HG02610 (cell line): ENCODE results near the gene TMEM121.

Experiments
- ATAC-seq: cut with Tn5 transposase; IDR thresholded peaks from one replicate; pipeline ENCODE4 v1.9.1; 2021; ENCODE audit warnings: mild to moderate bottlenecking, moderate library complexity; ENCODE audit not compliant: unreplicated experiment

Gene TMEM121

DNA sequence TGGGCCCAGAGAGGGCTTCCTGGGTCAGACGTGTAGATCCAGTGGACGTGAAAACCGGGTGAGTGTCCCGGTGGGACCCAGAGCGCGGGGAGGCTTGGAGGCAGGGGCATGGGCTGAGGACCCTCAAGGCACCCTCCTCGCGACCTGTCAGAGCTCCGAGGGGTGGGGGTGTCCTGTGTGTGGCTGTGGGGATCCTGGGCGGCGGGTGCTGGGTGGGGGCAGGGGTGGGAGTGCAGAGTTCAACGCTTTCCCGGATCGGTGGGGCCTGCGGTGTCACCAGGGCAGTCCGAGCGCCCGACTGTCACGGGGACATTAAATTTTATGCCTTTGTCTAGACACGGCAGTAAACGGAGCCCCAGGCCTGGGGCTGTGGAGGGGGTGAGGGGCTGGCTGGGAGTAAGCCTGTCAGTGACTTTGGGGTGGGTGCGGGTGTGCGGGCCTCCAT is 1.0 kb downstream of the TMEM121 start:
- ATAC-seq = no peak

DNA sequence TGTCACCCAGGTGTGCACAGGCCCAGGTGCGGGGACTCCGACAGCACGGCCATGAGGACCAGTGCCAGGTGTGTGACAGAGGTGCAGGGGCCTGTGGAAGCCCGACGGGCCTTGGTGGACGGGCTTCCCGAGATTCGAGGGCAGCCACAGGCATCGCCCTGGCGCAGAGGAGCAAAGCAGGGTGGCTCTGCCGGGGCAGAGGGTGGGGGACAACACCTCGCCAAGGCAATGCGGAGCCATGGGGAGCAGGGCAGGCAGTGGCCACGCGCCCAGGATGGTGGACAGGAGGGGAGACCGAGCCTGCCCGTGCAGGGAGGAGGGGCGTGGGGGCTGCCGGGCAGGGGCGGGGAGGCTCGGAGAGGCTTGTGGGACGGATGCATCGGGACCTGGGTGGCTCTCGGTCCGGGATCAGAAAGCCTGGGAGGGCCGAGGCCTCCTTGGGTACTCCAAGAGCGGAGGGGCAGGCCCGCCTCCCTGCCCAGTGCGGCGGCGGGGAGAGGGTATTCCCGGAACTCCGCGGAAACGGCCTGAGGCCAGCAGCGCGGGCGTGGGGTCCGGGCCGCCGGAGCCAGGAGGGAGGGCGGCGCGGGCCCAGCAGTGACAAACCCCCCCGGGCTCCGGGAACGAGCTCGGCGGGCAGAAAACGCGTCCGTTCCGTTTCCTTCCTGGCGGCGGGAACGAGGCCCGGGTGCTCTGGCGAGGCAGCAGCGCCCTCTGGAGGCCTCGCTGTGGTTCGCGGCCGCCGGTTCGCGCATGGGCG is 1.6 kb downstream of the TMEM121 start:
- no peak for ATAC-seq

DNA sequence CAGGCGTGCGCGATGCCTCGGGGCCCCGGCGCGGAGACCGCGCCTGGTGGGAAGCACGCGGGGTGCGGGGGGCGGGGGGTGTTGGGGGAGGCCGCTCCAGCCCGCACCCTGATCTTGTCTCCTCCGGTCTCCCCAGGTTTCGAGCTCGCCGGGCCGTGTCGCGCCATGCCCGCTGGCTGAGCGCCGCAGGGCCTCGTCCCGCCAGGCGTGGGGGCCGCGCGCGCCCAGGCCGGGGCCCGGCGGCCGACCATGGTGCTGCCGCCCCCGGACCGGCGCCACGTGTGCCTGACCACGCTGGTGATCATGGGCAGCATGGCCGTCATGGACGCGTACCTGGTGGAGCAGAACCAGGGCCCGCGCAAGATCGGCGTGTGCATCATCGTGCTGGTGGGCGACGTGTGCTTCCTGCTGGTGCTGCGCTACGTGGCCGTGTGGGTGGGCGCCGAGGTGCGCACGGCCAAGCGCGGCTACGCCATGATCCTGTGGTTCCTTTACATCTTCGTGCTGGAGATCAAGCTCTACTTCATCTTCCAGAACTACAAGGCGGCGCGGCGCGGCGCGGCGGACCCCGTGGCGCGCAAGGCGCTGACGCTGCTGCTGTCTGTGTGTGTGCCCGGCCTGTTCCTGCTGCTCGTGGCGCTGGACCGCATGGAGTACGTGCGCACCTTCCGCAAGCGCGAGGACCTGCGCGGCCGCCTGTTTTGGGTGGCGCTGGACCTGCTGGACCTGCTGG is 2.4 kb downstream of the TMEM121 start:
- no peak for ATAC-seq

DNA sequence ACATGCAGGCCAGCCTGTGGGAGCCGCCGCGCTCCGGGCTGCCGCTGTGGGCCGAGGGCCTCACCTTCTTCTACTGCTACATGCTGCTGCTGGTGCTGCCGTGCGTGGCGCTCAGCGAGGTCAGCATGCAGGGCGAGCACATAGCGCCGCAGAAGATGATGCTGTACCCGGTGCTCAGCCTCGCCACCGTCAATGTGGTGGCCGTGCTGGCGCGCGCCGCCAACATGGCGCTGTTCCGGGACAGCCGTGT is 2.9 kb downstream of the TMEM121 start:
- ATAC-seq = no peak

DNA sequence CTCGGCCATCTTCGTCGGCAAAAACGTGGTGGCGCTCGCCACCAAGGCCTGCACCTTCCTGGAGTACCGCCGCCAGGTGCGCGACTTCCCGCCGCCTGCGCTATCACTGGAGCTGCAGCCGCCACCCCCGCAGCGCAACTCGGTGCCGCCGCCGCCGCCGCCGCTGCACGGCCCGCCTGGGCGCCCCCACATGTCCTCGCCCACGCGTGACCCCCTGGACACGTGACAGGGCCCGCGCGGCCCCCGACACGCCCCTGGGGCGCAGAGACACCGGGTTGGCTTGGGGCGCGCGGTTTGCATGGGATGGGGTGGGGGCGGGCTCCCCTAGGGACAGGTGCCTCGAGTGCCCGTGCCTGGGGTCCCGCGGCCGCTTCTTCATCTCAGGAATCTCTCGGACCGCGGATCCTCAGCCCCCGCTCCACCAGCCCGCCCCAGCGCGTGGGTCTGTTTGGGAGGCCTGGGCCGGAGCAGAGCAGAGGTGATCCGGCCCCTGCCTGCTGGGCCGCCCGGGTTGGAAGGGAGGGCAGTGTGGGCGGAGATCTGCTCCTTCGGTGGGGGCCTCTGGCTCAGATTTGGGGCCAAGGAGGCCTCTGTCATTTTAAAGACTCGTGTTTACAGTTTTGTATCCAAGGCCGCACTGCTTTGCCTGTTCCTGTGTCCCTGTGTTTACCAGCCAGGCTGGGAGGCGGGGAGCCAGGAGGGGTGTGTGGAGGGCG is 3.3 kb downstream of the TMEM121 start:
- no peak for ATAC-seq

DNA sequence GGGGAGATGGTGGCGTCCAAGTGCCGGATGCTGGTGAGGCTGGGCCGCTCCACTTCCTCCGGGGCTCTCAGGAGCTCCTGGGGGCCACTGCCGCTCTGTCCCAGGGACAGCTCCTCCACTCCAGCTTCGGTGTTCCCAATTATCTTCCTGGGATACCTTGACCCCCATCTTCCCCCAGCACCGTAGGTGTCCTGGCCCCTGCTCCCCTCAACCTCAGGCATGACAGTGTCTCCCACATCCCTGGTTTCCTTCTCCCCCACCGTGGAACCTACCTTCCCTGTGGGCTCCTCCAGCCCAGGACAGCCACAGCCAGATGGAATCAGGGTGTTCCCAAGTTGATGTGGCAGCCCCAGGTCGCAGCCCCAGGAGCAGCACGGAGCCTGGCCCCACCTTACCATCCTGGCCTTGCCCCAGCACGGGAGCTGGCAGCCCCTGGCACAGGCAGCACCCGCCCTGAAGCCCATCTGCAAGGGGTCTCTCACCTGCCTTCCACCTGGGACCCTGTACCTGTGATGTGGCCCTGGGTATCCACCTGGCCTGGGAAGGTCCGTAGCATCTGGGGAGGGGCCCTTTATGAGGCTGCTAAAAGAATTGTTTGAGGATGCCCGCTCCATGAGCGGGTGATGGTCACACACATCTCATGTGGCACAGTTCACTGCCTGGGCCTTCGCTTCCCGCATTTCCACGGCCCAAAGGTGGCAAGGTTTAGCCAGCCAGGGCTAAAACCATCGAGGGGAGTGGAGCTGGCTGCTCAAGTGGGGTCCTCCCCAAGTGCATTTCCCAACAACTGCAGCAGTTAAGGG is 4.1 kb downstream of the TMEM121 start:
- ATAC-seq = no peak

DNA sequence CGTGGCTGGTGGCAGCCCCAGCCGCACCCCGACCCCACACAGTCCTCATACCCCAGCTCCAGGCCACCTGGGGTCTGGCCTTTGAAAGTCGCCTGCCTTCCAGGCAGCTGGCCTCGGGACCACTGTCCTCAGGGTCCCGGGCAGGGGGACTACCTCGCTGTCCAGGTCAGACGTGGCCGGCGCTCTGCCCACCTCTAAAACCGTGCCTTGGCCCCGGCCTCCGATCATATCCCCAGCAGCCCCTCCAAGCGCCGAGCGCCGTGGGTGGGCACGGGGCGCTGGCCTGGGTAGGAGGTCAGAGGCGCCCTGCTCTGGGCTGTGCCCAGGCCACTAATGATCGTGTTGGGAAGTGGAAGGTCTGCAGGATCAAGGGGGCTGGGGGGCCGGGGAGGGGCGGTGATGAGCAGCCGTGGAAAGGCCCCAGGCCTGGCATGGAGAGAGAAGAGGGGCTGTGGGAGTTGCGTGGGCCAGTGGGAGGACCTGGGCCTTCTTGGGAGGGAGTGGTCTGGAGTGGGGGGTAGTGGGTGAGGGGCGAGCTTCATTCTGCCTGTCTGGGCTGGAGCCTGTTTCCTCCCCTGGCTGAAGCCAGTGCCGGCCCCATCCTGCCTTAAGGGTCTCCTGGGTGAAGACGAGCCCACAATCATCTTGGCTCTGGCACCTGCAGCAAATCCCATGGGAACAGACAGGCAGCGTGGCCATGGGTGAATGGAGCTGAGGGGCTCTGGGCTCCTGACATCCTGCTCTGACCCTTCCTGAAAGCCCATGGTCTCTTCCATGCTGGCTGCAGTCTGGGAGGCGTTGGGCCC is 4.9 kb downstream of the TMEM121 start:
- ATAC-seq = no peak

DNA sequence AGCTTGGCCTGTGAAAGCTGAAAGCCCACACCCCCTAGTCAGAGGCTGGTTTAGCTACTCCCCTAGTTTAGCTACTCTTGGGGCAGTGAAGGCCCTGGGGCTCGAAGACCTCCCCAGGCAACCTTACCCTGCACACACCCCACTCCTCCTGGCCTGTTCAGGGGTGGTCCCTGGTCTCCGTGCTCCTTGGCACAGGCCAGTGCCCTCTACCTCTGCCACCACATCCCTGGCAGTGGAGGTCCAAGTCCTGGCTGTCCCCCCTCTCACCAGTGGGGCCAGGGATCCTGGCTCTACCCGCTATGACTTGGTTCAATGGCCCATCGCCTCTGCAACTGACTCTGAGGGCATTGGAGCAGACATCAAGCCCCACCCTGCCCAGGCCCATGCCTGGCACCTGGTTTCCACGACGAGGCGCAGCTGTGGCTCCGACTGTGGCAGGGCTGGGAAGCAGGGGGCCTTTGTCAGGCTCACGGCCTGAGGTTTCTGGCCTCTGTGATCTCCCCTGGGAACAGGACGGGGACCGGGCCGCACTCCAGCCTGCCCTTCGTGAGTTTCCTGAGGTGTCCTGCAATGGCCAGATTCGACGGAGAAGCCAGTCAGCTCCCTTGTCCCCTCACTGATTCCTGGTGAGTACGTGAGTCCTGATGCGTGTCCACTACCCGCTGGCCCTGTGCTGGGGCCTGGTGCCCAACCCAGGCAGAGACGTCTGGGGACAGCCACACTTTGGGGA is 5.7 kb downstream of the TMEM121 start:
- ATAC-seq = no peak

DNA sequence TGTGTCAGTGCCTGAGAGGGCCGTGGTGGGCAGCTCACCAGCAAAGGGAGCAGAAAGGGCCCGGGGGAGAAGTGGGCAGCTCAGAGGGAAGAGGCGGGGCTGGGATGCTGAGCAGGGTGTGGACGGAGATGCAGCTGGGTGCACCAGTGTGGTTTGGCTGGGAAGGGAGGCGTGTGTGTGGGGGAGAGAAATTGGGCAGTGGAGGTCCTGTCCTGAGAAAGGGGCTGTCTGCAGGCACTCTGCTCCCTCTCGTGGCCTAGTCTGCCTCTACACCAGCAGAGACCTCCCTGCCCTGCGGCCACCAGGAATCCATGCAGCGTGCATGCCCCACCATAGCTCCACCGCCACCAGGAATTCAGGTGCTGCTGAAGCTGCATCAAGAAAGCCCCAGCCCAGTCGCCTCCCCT is 6.4 kb downstream of the TMEM121 start:
- no peak for ATAC-seq

DNA sequence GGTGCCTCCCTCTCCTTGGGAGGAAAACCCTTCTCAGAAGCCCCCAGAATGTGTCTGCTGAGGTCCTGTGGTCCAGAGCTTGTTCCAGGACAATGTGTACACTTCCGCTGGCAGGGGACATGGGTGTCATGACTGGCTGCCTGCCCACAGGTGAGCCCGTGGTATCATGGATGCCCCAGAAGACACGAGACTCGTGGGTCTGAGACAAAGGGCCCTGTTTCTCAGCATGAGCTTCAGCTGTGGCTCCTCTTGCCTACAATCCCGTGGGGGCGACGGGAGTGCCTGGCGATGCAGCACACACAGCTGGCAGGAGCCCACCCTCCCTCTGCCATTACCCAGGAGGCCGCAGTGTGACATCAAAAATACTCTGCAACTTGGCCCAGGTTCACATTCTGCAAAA is 7.0 kb downstream of the TMEM121 start:
- ATAC-seq = no peak

DNA sequence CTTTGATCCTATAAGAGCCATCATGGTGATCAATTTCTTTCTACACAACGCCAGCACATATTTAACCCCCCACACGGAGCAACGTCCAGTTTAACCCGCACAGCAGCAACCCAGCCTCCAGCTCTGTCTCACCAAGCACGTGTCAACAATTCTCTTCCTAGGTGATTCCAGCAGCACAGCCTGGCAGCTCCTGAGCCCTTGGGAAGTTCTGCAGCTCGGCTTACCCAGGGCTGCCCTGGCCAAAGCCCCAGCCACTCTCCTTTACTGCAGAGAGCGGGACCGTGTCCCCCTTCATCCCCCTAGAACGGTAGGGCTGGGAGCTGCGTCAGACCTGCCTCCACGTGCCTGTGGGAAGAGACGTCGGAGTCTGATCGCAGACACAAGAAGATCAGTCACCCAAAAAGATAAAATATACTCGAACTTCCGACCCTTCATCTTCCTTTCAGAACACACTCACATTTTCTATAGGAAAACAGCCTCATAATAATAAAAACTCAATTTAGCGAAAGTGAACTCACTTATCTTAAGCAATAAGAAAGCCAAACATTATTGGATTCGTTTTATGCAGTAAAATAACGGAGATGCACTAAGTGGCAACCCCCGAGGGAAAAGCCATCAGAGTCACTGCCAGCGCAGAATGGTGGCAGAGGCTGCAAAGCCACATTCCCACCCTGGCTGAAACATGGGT is 7.6 kb downstream of the TMEM121 start:
- ATAC-seq = no peak

DNA sequence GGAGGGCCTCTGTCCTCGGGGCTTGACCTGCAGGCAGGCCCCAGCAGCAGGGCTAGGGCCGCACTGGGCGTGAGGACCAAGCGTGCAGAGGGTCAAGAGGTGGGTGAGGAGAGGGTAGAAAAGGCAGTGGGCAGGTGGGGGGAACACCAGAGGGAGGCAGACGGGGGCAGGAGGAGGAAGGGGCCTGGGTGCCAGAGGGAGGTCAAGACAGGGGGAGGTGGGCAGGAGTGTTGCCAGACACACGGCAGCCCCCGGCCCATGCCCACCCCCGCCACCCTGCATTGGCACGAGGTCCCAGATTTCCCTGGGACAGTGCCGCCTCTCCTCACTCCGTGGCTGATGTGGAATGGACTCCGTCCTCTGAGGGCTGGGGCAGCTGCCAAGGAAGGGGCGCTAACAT is 8.2 kb downstream of the TMEM121 start:
- ATAC-seq = no peak

DNA sequence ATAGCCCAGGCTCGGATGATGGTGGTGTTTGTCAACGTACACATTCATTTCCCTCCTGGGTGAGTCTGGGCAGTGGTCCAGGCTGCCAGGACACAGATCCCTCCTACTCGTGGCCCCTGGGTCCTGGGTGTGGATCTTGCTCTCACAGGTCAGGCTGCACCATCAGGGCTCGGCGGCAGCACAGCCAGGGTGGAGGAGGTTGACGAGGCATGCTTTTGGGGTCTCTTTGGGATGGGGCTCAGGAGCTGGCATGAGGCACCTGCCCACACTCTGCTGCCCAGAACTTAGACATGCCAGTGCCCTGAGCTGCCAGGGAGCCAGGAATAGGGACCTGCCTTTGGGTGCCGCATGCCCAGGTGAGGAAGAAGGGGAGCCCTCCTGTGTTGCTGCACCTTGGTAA is 9.7 kb downstream of the TMEM121 start:
- no peak for ATAC-seq

DNA sequence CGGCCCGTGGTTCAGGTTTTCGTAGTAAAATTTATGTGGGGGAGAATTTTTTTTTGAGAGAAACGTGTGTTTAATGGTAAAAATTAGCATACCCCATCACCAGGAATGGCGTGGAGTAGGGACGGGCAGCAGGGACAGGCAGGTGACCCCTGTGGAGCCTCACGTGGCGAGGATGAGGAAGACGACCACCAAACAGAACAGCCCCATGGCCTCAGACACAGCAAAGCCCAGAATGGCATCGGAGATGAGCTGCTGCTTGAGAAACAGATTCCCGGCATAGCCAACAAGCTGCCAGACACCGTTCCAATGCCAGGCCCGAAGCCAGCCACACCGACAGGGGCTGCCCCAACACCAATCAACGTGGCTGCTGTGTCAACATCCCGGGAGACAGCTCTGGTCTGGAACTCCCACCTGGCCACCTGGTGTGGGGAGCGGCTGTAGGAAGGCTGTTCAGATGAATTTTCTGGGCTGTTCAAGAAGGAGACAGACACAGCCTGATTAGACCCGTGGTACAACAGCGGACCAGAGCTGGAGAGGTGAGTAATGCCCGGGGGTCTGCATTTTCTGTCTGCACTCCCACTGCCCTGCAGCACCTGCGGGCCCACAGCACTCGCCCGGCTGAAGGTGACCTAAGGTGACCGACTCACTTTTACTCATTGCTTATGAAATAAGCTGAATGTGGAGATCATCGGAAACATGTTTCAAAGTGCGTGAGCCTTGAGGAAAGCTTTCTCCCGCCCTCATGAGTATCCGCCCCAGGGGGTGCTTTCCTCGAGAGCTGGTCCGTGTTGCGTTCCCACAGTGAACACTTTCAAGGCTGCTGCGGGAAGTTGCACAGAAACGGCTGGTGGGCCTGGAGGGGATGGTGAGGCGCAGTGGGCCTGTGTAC is 10.6 kb downstream of the TMEM121 start:
- no peak for ATAC-seq

DNA sequence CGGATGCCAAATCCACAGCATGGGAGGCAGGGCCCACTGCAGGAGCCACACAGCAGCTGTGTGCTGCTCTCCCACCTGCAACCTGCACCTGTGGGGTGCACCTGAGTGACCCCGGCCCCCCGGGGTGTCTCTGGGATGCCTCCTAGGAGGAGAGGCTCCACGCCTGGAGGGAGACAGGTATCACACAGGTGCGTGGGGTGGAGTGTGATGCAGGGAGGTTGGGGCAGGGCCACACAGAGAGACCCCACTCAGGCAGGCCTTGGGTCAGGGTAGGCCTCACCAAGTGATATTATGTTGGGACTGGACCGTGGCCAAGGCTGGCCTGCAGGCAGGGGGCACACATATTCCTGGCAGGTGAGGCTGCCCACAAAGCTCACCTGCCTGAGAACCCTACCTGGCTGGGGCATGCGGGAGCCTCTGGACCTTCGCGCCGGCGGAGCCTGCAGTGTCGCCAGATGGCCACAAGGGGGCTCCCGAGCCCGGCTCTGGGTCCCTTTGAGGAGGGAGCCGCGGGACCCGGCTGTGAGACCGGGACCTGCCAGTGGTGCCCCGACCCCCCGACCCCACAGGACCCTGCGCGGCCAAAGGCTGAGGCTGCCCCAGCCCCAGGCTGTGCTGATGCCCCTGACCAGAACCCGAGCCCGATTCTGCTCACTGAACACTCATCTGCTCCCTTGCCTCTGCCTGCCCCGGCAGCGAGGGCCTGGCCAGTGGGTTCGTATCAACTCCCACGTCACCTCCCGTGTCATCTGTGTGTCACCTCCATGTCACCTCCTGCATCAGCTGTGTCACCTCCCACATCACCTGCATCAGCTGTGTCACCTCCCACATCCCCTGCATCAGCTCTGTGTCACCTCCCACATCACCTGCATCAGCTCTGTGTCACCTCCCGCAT is 11.4 kb downstream of the TMEM121 start:
- ATAC-seq = no peak

DNA sequence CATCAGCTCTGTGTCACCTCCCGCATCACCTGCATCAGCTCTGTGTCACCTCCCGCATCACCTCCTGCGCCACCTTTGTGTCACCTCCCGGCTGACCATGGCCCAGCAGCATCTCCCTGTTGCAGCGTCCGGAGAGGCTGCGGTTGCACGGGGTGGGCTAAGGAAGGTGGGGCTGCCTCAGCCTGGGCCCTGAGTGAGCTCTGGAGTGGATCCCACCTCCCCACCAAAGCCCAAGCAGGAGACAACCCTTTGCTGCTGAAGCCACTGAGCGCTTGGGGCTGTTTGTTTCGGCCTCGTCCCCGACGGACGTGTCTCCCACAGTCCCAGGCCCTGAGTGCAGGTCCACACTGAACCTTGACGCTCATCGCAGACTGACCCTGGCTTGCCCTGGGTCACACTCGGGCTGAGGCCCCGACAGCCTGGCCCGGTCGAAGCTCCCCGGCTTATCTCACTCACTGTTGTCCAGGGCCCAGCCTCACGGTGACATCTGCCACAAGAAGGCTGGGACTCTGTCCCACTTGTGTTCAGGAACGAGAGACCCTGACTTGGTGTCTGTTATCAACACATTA is 12.2 kb downstream of the TMEM121 start:
- no peak for ATAC-seq

DNA sequence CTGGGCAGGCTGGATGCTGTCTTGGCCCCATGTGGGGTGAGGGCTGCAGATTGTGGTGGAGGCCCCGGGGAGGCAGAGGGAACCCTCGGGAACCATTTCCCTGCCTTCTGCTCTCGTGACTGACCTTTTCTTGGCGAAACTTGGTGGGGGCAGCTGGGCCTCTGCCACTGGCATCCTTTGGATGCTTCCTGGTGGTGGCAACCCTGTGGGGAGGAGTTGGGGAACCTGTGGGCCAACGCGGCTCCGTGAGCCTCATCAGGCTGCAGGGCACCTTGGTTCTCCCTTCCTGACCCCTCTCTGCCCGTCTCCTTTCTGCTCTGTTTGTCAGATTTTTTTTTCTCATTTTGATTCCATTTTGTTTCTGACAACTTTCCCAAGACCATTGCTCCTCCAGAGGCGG is 14.4 kb downstream of the TMEM121 start:
- ATAC-seq = no peak
